ENCODE results near the gene RELN.

RELN gene

DNA sequence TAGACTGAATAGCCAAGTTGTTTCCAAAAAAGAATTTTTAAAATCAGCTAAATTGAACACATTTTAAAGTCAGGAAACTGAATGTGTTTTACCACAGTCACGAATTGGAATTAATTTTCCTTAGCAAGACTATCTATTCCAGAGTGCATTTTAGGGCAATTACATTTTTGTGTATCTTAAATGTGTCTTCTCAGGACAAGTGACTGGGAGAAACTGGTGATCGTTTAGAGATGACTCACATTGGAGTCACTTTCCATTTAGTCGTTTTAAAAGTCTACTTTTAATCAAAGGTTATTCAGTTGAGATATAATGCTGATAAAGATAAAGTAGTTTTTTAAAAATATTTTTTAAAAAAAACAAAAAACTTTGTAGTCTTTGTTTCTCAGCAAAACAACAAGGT, 351.7 kb downstream of the RELN start:
- Histone ChIP-seq H3K27ac (ENCODE audit: low read depth in 2 of 2, low read length in 2 of 2) (no peak overlapping the region), H3K9me3 (ENCODE audit: control insufficient read depth in 2 of 2, low read length in 2 of 2) (no peaks in the 10 kb centered on the region), H3K9ac (ENCODE audit: low read depth in 1 of 2, low read length in 2 of 2) (no peak overlapping the region), H3K27me3 (ENCODE audit: control insufficient read depth in 2 of 2, insufficient read depth in 2 of 2, low read length in 2 of 2) (no peaks in the 10 kb centered on the region), H3K36me3 (ENCODE audit: control insufficient read depth in 2 of 2, insufficient read depth in 2 of 2, low read length in 2 of 2) (no peaks in the 10 kb centered on the region), H3K4me1 (ENCODE audit: control insufficient read depth in 2 of 2, insufficient read depth in 2 of 2, low read length in 2 of 2) (no peaks in the 10 kb centered on the region), H3K4me3 (ENCODE audit: low read length in 2 of 2) (no peak overlapping the region)

DNA sequence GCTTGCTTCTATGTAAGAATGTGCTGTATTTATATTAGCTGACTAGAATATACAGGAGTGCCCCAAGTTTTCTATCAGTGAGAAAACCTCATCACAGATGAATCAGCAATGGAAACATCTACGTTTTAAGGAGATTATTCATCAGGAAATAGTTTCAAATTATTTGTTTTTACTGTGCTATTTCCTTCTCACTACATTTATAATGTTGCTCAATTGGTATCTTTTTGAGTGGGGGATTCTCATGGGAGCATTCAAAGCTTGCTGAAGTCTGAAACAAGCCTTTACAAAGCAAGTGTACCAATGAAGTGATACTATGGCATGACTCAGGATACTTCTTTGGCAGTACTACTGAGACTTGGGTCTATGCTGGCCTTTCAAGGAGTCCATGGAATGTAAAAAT, 352.4 kb downstream of the RELN start:
- no peaks in the 10 kb centered on the region for H3K36me3 ChIP-seq (ENCODE audit: control insufficient read depth in 2 of 2, insufficient read depth in 2 of 2, low read length in 2 of 2)
- no peak overlapping the region for H3K27ac ChIP-seq (ENCODE audit: low read depth in 2 of 2, low read length in 2 of 2)
- H3K27me3 ChIP-seq (ENCODE audit: control insufficient read depth in 2 of 2, insufficient read depth in 2 of 2, low read length in 2 of 2), result no peaks in the 10 kb centered on the region
- H3K9me3 ChIP-seq (ENCODE audit: control insufficient read depth in 2 of 2, low read length in 2 of 2), result no peaks in the 10 kb centered on the region
- H3K4me1 ChIP-seq (ENCODE audit: control insufficient read depth in 2 of 2, insufficient read depth in 2 of 2, low read length in 2 of 2), result no peaks in the 10 kb centered on the region
- no peak overlapping the region for H3K4me3 ChIP-seq (ENCODE audit: low read length in 2 of 2)
- no peak overlapping the region for H3K9ac ChIP-seq (ENCODE audit: low read depth in 1 of 2, low read length in 2 of 2)

DNA sequence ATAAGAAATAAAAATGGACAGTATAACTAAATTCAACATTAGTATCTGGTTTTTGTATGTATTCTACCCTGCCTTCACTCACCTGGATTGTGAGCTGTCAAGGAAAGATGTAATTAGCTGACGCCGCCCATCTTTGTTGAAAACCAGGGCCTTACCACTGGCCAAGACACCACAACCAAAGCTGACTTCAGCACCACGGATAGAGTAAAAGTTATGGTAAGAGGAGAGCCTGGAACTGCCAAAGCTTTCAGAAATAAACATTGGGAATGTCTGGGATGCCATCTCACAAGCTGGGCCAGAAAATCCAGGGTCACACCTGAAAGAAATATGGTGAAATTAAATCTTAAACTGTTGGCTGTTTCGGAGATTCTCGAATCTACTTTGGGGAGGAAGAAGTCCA, 353.3 kb downstream of the RELN start:
- H3K27me3 ChIP-seq (ENCODE audit: control insufficient read depth in 2 of 2, insufficient read depth in 2 of 2, low read length in 2 of 2), result no peaks in the 10 kb centered on the region
- H3K27ac ChIP-seq (ENCODE audit: low read depth in 2 of 2, low read length in 2 of 2), result no peak overlapping the region
- H3K9me3 ChIP-seq (ENCODE audit: control insufficient read depth in 2 of 2, low read length in 2 of 2), result no peaks in the 10 kb centered on the region
- H3K9ac ChIP-seq (ENCODE audit: low read depth in 1 of 2, low read length in 2 of 2), result no peak overlapping the region
- H3K4me3 ChIP-seq (ENCODE audit: low read length in 2 of 2), result no peak overlapping the region
- H3K4me1 ChIP-seq (ENCODE audit: control insufficient read depth in 2 of 2, insufficient read depth in 2 of 2, low read length in 2 of 2), result no peaks in the 10 kb centered on the region
- no peaks in the 10 kb centered on the region for H3K36me3 ChIP-seq (ENCODE audit: control insufficient read depth in 2 of 2, insufficient read depth in 2 of 2, low read length in 2 of 2)

DNA sequence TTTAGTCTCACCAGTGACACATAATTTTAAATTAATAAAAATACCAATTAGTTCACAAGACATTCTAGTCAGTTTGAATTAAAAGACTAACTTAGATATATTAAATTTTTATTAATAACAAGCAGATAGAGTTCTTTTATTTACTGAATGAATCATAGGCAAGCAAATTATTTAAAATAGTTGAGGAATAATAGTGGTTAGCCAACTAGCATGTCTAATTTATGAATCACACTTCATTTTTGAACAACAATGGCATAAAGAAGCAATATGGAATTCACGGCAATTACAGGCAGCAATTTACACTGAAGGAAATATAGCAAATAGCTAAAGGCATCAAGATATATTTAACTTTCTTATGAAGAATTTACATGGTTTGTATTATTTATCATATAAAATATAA, 356.5 kb downstream of the RELN start:
- H3K9ac ChIP-seq (ENCODE audit: low read depth in 1 of 2, low read length in 2 of 2), result no peak overlapping the region
- no peak overlapping the region for H3K27ac ChIP-seq (ENCODE audit: low read depth in 2 of 2, low read length in 2 of 2)
- H3K27me3 ChIP-seq (ENCODE audit: control insufficient read depth in 2 of 2, insufficient read depth in 2 of 2, low read length in 2 of 2), result no peaks in the 10 kb centered on the region
- no peaks in the 10 kb centered on the region for H3K9me3 ChIP-seq (ENCODE audit: control insufficient read depth in 2 of 2, low read length in 2 of 2)
- H3K4me3 ChIP-seq (ENCODE audit: low read length in 2 of 2), result no peak overlapping the region
- H3K36me3 ChIP-seq (ENCODE audit: control insufficient read depth in 2 of 2, insufficient read depth in 2 of 2, low read length in 2 of 2), result no peaks in the 10 kb centered on the region
- no peaks in the 10 kb centered on the region for H3K4me1 ChIP-seq (ENCODE audit: control insufficient read depth in 2 of 2, insufficient read depth in 2 of 2, low read length in 2 of 2)

DNA sequence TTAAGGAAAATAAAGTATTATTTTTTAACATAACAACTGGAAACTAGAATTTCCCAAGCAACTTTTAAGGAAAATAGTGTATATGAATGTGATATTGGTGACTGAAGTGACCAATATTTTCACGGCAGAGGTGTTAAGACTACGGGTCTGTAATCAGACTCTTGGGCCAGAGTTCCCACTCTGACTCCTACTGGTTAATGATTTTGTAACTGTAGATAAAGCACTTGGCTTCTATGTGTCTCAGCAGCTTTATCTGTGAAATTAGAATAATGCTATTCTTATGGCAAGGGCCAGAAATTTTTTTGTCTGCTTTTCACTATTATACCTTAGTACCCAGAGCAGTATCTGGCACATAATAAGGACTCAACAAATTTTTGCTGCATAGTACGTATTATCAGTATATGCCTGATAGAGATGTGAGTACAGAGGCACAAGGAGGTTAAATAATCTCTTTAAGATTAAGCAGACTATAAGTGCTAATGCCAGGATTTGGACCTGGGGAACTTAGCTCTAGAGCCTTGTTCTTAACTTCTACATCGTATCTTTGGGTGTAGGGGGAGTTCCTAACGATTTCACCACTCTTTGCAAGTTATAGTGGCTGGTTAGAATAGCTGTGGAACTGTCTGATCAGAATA, 357.3 kb downstream of the RELN start:
- Histone ChIP-seq H3K27me3 (ENCODE audit: control insufficient read depth in 2 of 2, insufficient read depth in 2 of 2, low read length in 2 of 2) (no peaks in the 10 kb centered on the region), H3K4me1 (ENCODE audit: control insufficient read depth in 2 of 2, insufficient read depth in 2 of 2, low read length in 2 of 2) (no peaks in the 10 kb centered on the region), H3K9me3 (ENCODE audit: control insufficient read depth in 2 of 2, low read length in 2 of 2) (no peaks in the 10 kb centered on the region), H3K27ac (ENCODE audit: low read depth in 2 of 2, low read length in 2 of 2) (no peak overlapping the region), H3K36me3 (ENCODE audit: control insufficient read depth in 2 of 2, insufficient read depth in 2 of 2, low read length in 2 of 2) (no peaks in the 10 kb centered on the region), H3K9ac (ENCODE audit: low read depth in 1 of 2, low read length in 2 of 2) (no peak overlapping the region), H3K4me3 (ENCODE audit: low read length in 2 of 2) (no peak overlapping the region)

DNA sequence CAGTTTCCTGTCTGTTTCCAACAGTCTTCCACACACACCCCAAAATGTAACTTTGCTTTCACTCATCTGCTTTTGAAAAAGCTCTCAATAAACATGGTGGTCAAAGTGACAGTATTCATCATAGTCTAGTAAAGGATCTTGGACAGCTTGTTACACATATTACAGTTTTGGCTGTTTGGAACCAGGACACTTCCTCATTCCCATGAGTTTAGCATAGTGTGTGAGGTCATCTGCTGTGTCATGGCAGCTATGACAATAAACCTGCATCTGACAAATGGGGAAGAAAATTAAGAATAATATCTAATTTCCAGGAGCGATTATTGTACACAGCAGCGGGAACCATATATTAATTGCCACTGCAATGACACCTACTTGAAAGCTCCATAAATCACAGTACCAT, 359.1 kb downstream of the RELN start:
- Histone ChIP-seq H3K4me3 (ENCODE audit: low read length in 2 of 2) (no peak overlapping the region), H3K9me3 (ENCODE audit: control insufficient read depth in 2 of 2, low read length in 2 of 2) (no peaks in the 10 kb centered on the region), H3K4me1 (ENCODE audit: control insufficient read depth in 2 of 2, insufficient read depth in 2 of 2, low read length in 2 of 2) (no peaks in the 10 kb centered on the region), H3K27me3 (ENCODE audit: control insufficient read depth in 2 of 2, insufficient read depth in 2 of 2, low read length in 2 of 2) (no peaks in the 10 kb centered on the region), H3K9ac (ENCODE audit: low read depth in 1 of 2, low read length in 2 of 2) (no peak overlapping the region), H3K36me3 (ENCODE audit: control insufficient read depth in 2 of 2, insufficient read depth in 2 of 2, low read length in 2 of 2) (no peaks in the 10 kb centered on the region), H3K27ac (ENCODE audit: low read depth in 2 of 2, low read length in 2 of 2) (no peak overlapping the region)

DNA sequence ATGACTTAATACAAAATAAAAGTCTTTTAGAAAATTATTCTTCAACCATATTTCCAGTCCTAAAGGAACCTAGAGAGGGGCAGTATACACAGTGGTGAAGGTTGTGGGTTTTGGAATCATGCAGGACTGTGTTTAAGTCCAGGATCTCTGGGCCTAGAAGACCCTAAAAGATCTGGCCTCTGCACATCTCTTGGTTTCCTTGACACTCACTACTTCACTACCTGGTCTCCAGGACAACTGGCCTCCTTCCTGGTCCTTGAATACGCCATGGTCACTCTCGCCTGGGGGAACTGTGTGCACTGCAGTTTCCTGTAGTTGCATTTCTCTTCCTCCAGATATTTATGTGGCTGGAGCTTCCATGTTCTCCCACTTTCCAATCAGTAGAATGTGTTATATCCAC, 360.7 kb downstream of the RELN start:
- Histone ChIP-seq H3K27me3 (ENCODE audit: control insufficient read depth in 2 of 2, insufficient read depth in 2 of 2, low read length in 2 of 2) (no peaks in the 10 kb centered on the region), H3K4me3 (ENCODE audit: low read length in 2 of 2) (no peak overlapping the region), H3K9ac (ENCODE audit: low read depth in 1 of 2, low read length in 2 of 2) (no peak overlapping the region), H3K4me1 (ENCODE audit: control insufficient read depth in 2 of 2, insufficient read depth in 2 of 2, low read length in 2 of 2) (no peaks in the 10 kb centered on the region), H3K9me3 (ENCODE audit: control insufficient read depth in 2 of 2, low read length in 2 of 2) (no peaks in the 10 kb centered on the region), H3K36me3 (ENCODE audit: control insufficient read depth in 2 of 2, insufficient read depth in 2 of 2, low read length in 2 of 2) (no peaks in the 10 kb centered on the region), H3K27ac (ENCODE audit: low read depth in 2 of 2, low read length in 2 of 2) (no peak overlapping the region)

DNA sequence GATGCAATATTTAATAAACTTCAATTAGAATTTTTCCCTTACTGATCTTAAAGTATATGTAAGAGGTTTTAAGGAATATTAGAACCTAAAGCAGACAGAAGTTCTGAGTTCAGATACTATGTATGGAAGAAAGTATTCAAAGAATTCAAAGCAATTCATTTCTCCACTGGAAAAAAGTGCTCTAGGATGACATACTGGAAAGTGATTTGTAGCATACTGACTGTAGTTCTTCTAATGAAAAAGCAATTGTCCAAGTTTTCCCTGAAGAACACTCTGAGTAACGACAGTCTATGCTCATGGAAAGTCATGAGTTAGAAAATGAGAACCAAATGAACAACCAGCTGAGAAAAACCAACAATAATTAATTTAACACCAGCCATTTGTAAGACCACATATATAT, 362.7 kb downstream of the RELN start:
- Histone ChIP-seq H3K9ac (ENCODE audit: low read depth in 1 of 2, low read length in 2 of 2) (no peak overlapping the region), H3K4me1 (ENCODE audit: control insufficient read depth in 2 of 2, insufficient read depth in 2 of 2, low read length in 2 of 2) (no peaks in the 10 kb centered on the region), H3K27me3 (ENCODE audit: control insufficient read depth in 2 of 2, insufficient read depth in 2 of 2, low read length in 2 of 2) (no peaks in the 10 kb centered on the region), H3K27ac (ENCODE audit: low read depth in 2 of 2, low read length in 2 of 2) (no peak overlapping the region), H3K36me3 (ENCODE audit: control insufficient read depth in 2 of 2, insufficient read depth in 2 of 2, low read length in 2 of 2) (no peaks in the 10 kb centered on the region), H3K4me3 (ENCODE audit: low read length in 2 of 2) (no peak overlapping the region), H3K9me3 (ENCODE audit: control insufficient read depth in 2 of 2, low read length in 2 of 2) (no peaks in the 10 kb centered on the region)

DNA sequence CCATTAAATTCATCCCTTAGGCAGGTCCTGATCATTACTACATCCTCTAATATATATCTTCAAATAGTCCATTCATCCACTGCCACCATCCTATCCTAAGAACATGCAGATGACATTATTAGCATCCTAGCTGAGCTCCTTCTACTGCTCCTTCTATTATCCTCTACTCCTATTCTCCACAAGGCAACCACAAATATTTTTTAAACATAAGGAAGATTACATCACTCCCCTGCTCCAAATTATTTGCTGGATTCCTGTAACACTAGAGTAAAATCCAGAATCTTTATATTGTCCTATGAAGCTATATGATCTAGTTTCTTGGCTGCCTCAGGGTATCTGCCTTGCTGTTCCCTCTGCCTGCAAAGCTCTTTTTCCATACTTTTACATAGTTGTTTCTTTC, 367.2 kb downstream of the RELN start:
- no peak overlapping the region for H3K9ac ChIP-seq (ENCODE audit: low read depth in 1 of 2, low read length in 2 of 2)
- H3K36me3 ChIP-seq (ENCODE audit: control insufficient read depth in 2 of 2, insufficient read depth in 2 of 2, low read length in 2 of 2), result no peaks in the 10 kb centered on the region
- no peak overlapping the region for H3K27ac ChIP-seq (ENCODE audit: low read depth in 2 of 2, low read length in 2 of 2)
- H3K4me3 ChIP-seq (ENCODE audit: low read length in 2 of 2), result no peak overlapping the region
- no peaks in the 10 kb centered on the region for H3K27me3 ChIP-seq (ENCODE audit: control insufficient read depth in 2 of 2, insufficient read depth in 2 of 2, low read length in 2 of 2)
- H3K9me3 ChIP-seq (ENCODE audit: control insufficient read depth in 2 of 2, low read length in 2 of 2), result no peaks in the 10 kb centered on the region
- H3K4me1 ChIP-seq (ENCODE audit: control insufficient read depth in 2 of 2, insufficient read depth in 2 of 2, low read length in 2 of 2), result no peaks in the 10 kb centered on the region

DNA sequence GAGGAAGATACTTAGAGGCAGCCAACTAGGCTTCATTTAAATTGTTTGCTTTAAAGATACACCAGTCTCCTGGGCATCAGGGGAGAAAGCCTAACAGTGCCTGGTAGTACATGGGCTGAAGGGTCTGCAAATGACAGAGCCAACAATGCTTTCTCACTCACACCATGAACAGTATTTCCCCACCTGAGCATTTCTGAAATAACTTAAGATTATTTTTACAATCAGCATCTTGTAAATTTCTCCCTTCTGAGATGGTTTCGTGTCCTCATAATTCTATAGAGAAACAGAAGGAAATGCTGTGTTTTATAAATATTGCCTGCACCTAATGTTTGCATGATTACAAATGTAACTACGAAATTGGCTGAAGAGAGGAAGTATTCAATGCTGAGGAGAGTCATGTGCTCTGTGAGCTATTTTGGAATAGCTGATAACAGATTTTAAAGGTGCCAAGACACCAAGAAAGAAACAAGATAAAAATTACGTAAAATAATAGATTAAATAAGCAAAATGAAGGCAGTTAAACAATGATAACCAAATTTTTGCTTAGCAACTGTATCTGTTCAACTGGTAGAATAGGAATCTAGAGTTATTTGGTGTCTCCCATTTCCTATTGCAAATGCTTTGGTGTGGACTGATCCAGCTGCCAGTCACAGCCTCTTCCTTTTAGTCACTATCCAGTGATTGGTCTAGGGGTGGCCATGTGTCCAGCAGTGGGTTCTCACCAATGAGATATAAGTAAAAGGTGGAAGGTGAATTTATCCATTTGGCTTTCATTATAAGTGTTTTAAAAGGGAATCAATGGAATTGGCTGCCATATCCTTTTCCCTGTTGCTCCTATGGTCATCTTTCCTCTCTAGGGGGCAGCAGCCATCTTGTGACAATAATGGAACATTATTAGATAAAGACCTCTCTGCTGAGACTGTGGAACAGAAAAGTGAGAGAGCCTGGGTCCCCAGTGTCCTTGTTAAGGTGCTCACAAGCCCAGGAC, 375.5 kb downstream of the RELN start:
- H3K36me3 ChIP-seq (ENCODE audit: control insufficient read depth in 2 of 2, insufficient read depth in 2 of 2, low read length in 2 of 2), result no peaks in the 10 kb centered on the region
- no peaks in the 10 kb centered on the region for H3K4me1 ChIP-seq (ENCODE audit: control insufficient read depth in 2 of 2, insufficient read depth in 2 of 2, low read length in 2 of 2)
- no peak overlapping the region for H3K27ac ChIP-seq (ENCODE audit: low read depth in 2 of 2, low read length in 2 of 2)
- no peak overlapping the region for H3K9ac ChIP-seq (ENCODE audit: low read depth in 1 of 2, low read length in 2 of 2)
- no peaks in the 10 kb centered on the region for H3K27me3 ChIP-seq (ENCODE audit: control insufficient read depth in 2 of 2, insufficient read depth in 2 of 2, low read length in 2 of 2)
- H3K9me3 ChIP-seq (ENCODE audit: control insufficient read depth in 2 of 2, low read length in 2 of 2), result no peaks in the 10 kb centered on the region
- H3K4me3 ChIP-seq (ENCODE audit: low read length in 2 of 2), result no peak overlapping the region

Data from mucosa of rectum (tissue), 2 donors.